MM.1S (cell line): ENCODE results near the gene ATP6V1A.
"Not testable (repeated sequence)": the region's sequence is repeated elsewhere in the genome, so short reads cannot be mapped to it uniquely, and the experiment has no call there.

Experiments
- DNase-seq: peaks from one replicate; pipeline ENCODE4 v3.0.0-alpha.2; 2015
- H2AFZ ChIP-seq: fragments of 300-600 bp; sonication (generic); 2 replicates; pipeline ENCODE4 v1.6.0; 2016; ENCODE audit warnings: antibody characterized with exemption, low read length
- H3F3A ChIP-seq: fragments of 300-600 bp; sonication (generic); 2 replicates; pipeline ENCODE4 v1.6.1; 2016; ENCODE audit warnings: mild to moderate bottlenecking, antibody characterized with exemption, low read length, moderate library complexity, mixed read lengths; ENCODE audit not compliant: insufficient read depth
- H3K27ac ChIP-seq: fragments of 300-600 bp; sonication (generic); 2 replicates; pipeline ENCODE4 v1.5.1; 2016; ENCODE audit warnings: mild to moderate bottlenecking, low read length
- H3K27me3 ChIP-seq: fragments of 300-600 bp; sonication (generic); replicated peaks from 2 replicates; pipeline ENCODE4 v1.6.0; 2016; ENCODE audit warnings: low read length; ENCODE audit not compliant: insufficient read depth
- H3K36me3 ChIP-seq: fragments of 300-600 bp; sonication (generic); replicated peaks from 2 replicates; pipeline ENCODE4 v1.6.1; 2016; ENCODE audit warnings: mild to moderate bottlenecking, low read length, mixed read lengths; ENCODE audit not compliant: insufficient read depth
- H3K4me1 ChIP-seq: fragments of 300-600 bp; sonication (generic); 2 replicates; pipeline ENCODE4 v1.6.1; 2016; ENCODE audit warnings: low read length, mixed read lengths
- H3K4me2 ChIP-seq: fragments of 300-600 bp; sonication (generic); 2 replicates; pipeline ENCODE4 v1.6.0; 2016; ENCODE audit warnings: low read depth, low read length
- H3K4me3 ChIP-seq: fragments of 300-600 bp; sonication (generic); 2 replicates; pipeline ENCODE4 v1.5.1; 2016; ENCODE audit warnings: low read length, mixed read lengths
- H3K79me2 ChIP-seq: fragments of 300-600 bp; sonication (generic); 2 replicates; pipeline ENCODE4 v1.6.1; 2016; ENCODE audit warnings: mixed run types, low read length, mixed read lengths
- H3K9ac ChIP-seq: fragments of 300-600 bp; sonication (generic); 2 replicates; pipeline ENCODE4 v1.6.1; 2016; ENCODE audit warnings: low read length, mixed read lengths
- H3K9me2 ChIP-seq: fragments of 300-600 bp; sonication (generic); replicated peaks from 2 replicates; pipeline ENCODE4 v1.6.1; 2016; ENCODE audit warnings: mild to moderate bottlenecking, low read length, mixed read lengths; ENCODE audit not compliant: insufficient read depth
- H3K9me3 ChIP-seq: fragments of 300-600 bp; sonication (generic); replicated peaks from 2 replicates; pipeline ENCODE4 v1.6.1; 2016; ENCODE audit warnings: mild to moderate bottlenecking, low read length, mixed read lengths; ENCODE audit not compliant: insufficient read depth
- H4K20me1 ChIP-seq: fragments of 300-600 bp; sonication (generic); 2 replicates; pipeline ENCODE4 v1.6.1; 2016; ENCODE audit warnings: mild to moderate bottlenecking, low read length, moderate library complexity, mixed read lengths; ENCODE audit not compliant: insufficient read depth
- CTCF ChIP-seq: fragments of 300-600 bp; sonication (generic); IDR thresholded peaks from 2 replicates; pipeline ENCODE4 v1.5.1; 2016; ENCODE audit warnings: antibody characterized with exemption, low read length, mixed read lengths
- EZH2 ChIP-seq: fragments of 300-600 bp; sonication (generic); optimal IDR thresholded peaks from 2 replicates; pipeline ENCODE3; 2017; ENCODE audit warnings: low read depth, mild to moderate bottlenecking, antibody characterized with exemption, low read length, mixed read lengths
- EZH2phosphoT487 ChIP-seq: fragments of 300-600 bp; sonication (generic); IDR thresholded peaks from 2 replicates; pipeline ENCODE4 v1.6.1; 2018; ENCODE audit warnings: antibody characterized with exemption, low read length

The ATP6V1A gene

DNA sequence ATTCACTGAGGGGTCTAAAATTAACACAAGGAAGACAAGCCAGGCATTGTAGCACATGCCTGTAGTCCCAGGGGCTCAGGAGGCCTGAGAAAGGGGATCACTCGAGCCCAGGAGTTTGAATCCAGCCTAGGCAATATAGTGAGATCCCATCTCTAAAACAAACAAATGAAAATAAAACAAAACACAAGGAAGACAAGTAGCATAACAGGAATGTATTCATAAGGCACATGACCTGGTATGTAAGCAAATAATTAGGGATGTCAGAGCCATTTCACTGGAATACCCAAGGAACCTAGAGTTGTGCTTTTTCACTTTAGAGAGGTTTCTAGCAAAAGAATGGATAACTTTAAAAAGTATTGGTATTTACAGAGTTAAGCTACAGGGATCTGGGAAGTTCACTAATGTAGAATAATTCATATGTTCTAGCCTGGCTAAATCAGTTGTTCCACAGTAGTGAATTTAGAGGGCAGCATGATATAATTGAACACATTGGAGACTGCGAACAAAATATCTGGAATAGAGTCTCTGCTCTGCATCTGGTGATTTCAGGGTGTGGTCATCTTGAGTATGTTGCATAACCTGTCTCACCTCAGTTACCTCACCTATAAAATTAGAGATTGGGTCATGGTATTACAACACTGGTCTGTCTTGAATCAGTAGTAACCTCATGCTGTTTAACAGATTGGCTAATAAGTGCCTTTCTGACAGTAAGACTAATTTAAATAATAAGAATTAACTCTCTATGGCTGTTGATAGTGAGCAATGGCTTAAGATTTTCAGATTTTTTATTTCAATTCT, 101.0 kb downstream of the ATP6V1A start:
- Histone ChIP-seq H3K9ac (no peak overlapping the region), H3K4me2 (no peak overlapping the region), H3K9me3 (no peaks in the 10 kb centered on the region), H4K20me1 (no peaks in the 10 kb centered on the region), H3F3A (no peaks in the 10 kb centered on the region), H3K27me3 (no peaks in the 10 kb centered on the region), H3K9me2 (no peaks in the 10 kb centered on the region), H3K79me2 (no peaks in the 10 kb centered on the region), H3K4me3 (no peak overlapping the region), H3K4me1 (no peaks in the 10 kb centered on the region), H2AFZ (no peak overlapping the region), H3K36me3 (no peaks in the 10 kb centered on the region), H3K27ac (no peak overlapping the region)
- DNase-seq, result no peak
- TF ChIP-seq CTCF (no peak), EZH2phosphoT487 (no peak), EZH2 (no peak)

DNA sequence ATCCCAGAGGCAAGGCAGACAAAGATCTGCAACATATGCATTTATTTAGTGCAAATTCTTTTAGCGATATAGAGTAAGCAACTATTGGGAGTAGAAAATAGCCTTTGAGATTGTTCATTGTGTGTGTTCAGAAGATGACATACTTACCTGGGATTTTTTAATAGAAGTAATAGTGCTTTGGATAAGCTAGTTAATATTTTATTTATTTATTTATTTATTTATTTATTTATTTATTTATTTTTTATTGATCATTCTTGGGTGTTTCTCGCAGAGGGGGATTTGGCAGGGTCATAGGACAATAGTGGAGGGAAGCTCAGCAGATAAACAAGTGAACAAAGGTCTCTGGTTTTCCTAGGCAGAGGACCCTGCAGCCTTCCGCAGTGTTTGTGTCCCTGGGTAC, 102.2 kb downstream of the ATP6V1A start:
- H3K9me2 ChIP-seq, H4K20me1 ChIP-seq, H3K27ac ChIP-seq, H2AFZ ChIP-seq, DNase-seq, H3K27me3 ChIP-seq, H3K79me2 ChIP-seq, H3K4me1 ChIP-seq, H3K4me3 ChIP-seq, H3F3A ChIP-seq, H3K36me3 ChIP-seq, H3K9ac ChIP-seq, H3K9me3 ChIP-seq, H3K4me2 ChIP-seq: not testable (repeated sequence)

- not testable (repeated sequence) for H3K9me3 ChIP-seq, H3K27me3 ChIP-seq, H3K4me2 ChIP-seq, H3K27ac ChIP-seq, H3K36me3 ChIP-seq, DNase-seq, H3F3A ChIP-seq, H4K20me1 ChIP-seq, H3K79me2 ChIP-seq, H3K9ac ChIP-seq, H3K9me2 ChIP-seq, H2AFZ ChIP-seq, H3K4me1 ChIP-seq, H3K4me3 ChIP-seq
Observed at GRCh38 chr3:113849841-113850240, 103.0 kb downstream of the ATP6V1A start.

GRCh38 chr3:113850391-113850790, 103.6 kb downstream of the ATP6V1A start:
- not testable (repeated sequence) for H3K79me2 ChIP-seq, H4K20me1 ChIP-seq, DNase-seq, H3K27ac ChIP-seq, H3K36me3 ChIP-seq, H3K4me3 ChIP-seq, H3K9ac ChIP-seq, H3K4me2 ChIP-seq, H2AFZ ChIP-seq, H3K9me3 ChIP-seq, H3K4me1 ChIP-seq, H3K27me3 ChIP-seq, H3K9me2 ChIP-seq, H3F3A ChIP-seq

GRCh38 chr3:113852506-113852905, 105.7 kb downstream of the ATP6V1A start:
- TF ChIP-seq EZH2 (no peak), EZH2phosphoT487 (no peak), CTCF (no peak)
- H3F3A ChIP-seq, result no peaks in the 10 kb centered on the region
- H3K9me3 ChIP-seq, result no peaks in the 10 kb centered on the region
- H3K27me3 ChIP-seq, result no peaks in the 10 kb centered on the region
- H3K9ac ChIP-seq, result no peak overlapping the region
- no peaks in the 10 kb centered on the region for H3K9me2 ChIP-seq
- no peak overlapping the region for H2AFZ ChIP-seq
- DNase-seq, result no peak
- no peak overlapping the region for H3K4me3 ChIP-seq
- H3K36me3 ChIP-seq, result no peaks in the 10 kb centered on the region
- no peaks in the 10 kb centered on the region for H4K20me1 ChIP-seq
- no peak overlapping the region for H3K27ac ChIP-seq
- H3K4me1 ChIP-seq, result no peaks in the 10 kb centered on the region
- H3K79me2 ChIP-seq, result no peaks in the 10 kb centered on the region
- no peak overlapping the region for H3K4me2 ChIP-seq
